DND-41 (cell line): Measurements from ENCODE around the gene RELT.

ENCODE experiments used
- ATAC-seq: fragments of 200-7000 bp; cut with Tn5 transposase; 3 replicates; pipeline ENCODE4 v1.9.1; 2021; ENCODE audit warnings: low read depth; ENCODE audit not compliant: insufficient read depth
- DNase-seq: peaks from one replicate; pipeline ENCODE4 v3.0.0-alpha.2; 2020
- H2AFZ ChIP-seq: 2 replicates; pipeline ENCODE4 v1.6.0; 2012; ENCODE audit warnings: low read depth, low read length
- H3K27ac ChIP-seq: 2 replicates; pipeline ENCODE4 v1.5.1; 2012; ENCODE audit warnings: low read length, inconsistent platforms
- H3K27me3 ChIP-seq: fragments of 200-600 bp; sonication (generic); 2 replicates; pipeline ENCODE4 v1.6.0; 2012; ENCODE audit warnings: low read length, mild to moderate bottlenecking, inconsistent platforms; ENCODE audit not compliant: insufficient read depth, poor library complexity
- H3K36me3 ChIP-seq: 2 replicates; pipeline ENCODE4 v1.5.1; 2012; ENCODE audit warnings: low read length, inconsistent platforms; ENCODE audit not compliant: insufficient read depth
- H3K4me1 ChIP-seq: 2 replicates; pipeline ENCODE4 v1.5.1; 2012; ENCODE audit warnings: mild to moderate bottlenecking, low read length; ENCODE audit not compliant: insufficient read depth
- H3K4me2 ChIP-seq: 2 replicates; pipeline ENCODE4 v1.6.0; 2012; ENCODE audit warnings: mild to moderate bottlenecking, moderate library complexity, low read length, inconsistent platforms; ENCODE audit not compliant: insufficient read depth
- H3K4me3 ChIP-seq, 2 experiments: fragments of 200-600 bp in 1 of 2; shearing (Covaris generic) in 1 of 2; 2 replicates each; pipeline ENCODE4 v1.5.1; 2012 to 2016; ENCODE audit warnings: inconsistent platforms in 2 of 2, low read length in 2 of 2, mild to moderate bottlenecking in 2 of 2, low read depth in 1 of 2, moderate library complexity in 1 of 2
- H3K79me2 ChIP-seq: 2 replicates; pipeline ENCODE4 v1.6.0; 2012; ENCODE audit warnings: low read length, inconsistent platforms; ENCODE audit not compliant: insufficient read depth
- H3K9ac ChIP-seq: 2 replicates; pipeline ENCODE4 v1.6.0; 2012; ENCODE audit warnings: low read depth, mild to moderate bottlenecking, inconsistent platforms, low read length, moderate library complexity
- H3K9me3 ChIP-seq: 2 replicates; pipeline ENCODE4 v1.5.1; 2012; ENCODE audit warnings: low read length, moderate library complexity, mild to moderate bottlenecking, inconsistent platforms; ENCODE audit not compliant: insufficient read depth, severe bottlenecking
- H4K20me1 ChIP-seq: 2 replicates; pipeline ENCODE4 v1.6.0; 2012; ENCODE audit warnings: low read length; ENCODE audit not compliant: insufficient read depth
- CTCF ChIP-seq: IDR thresholded peaks from 2 replicates; pipeline ENCODE4 v1.5.1; 2012; ENCODE audit warnings: borderline replicate concordance, low read length, moderate library complexity, mild to moderate bottlenecking; ENCODE audit not compliant: poor library complexity, severe bottlenecking; ENCODE audit errors: extremely low read depth
- EZH2 ChIP-seq: IDR thresholded peaks from 3 replicates; pipeline ENCODE4 v1.6.1; 2012; ENCODE audit warnings: borderline replicate concordance, low read depth, mild to moderate bottlenecking, moderate library complexity, low read length, inconsistent platforms; ENCODE audit not compliant: severe bottlenecking

RELT gene

GRCh38 chr11:73337846-73338245, 38.4 kb upstream of the RELT start:
- Histone ChIP-seq H3K79me2 (no peaks in the 10 kb centered on the region), H3K27me3 (no peaks in the 10 kb centered on the region)
- no peak for ATAC-seq

GRCh38 chr11:73338279-73338678, 37.9 kb upstream of the RELT start:
- Histone ChIP-seq H4K20me1 (peaks cover 8% of the 10 kb centered on the region), H3K36me3 (no peaks in the 10 kb centered on the region), H2AFZ (no peak overlapping the region), H3K9me3 (no peaks in the 10 kb centered on the region), H3K4me2 (no peak overlapping the region), H3K9ac (no peak overlapping the region), H3K4me1 (peaks cover 6% of the 10 kb centered on the region), H3K27me3 (no peaks in the 10 kb centered on the region), H3K27ac (no peak overlapping the region), H3K4me3 (no peak overlapping the region), H3K79me2 (no peaks in the 10 kb centered on the region)
- TF ChIP-seq EZH2 (no peak), CTCF (no peak)
- ATAC-seq (no peak), DNase-seq (no peak)

More at GRCh38 chr11:73337846-73338245, 38.4 kb upstream of the RELT start:
- TF ChIP-seq CTCF (no peak), EZH2 (no peak)
- Histone ChIP-seq H3K36me3 (no peaks in the 10 kb centered on the region), H3K9ac (no peak overlapping the region), H3K27ac (no peak overlapping the region), H4K20me1 (peaks cover 8% of the 10 kb centered on the region), H3K4me1 (peaks cover 6% of the 10 kb centered on the region), H2AFZ (no peak overlapping the region), H3K4me2 (no peak overlapping the region), H3K9me3 (no peaks in the 10 kb centered on the region), H3K4me3 (no peak overlapping the region)
- DNase-seq = no peak

- DNase-seq (no peak), ATAC-seq (no peak)
- Histone ChIP-seq H2AFZ (no peak overlapping the region), H3K4me2 (no peak overlapping the region), H3K27ac (no peak overlapping the region), H3K36me3 (no peaks in the 10 kb centered on the region), H3K4me3 (no peak overlapping the region), H3K9ac (no peak overlapping the region), H3K4me1 (peaks cover 2% of the 10 kb centered on the region), H4K20me1 (peaks cover 8% of the 10 kb centered on the region; the same call in 1 of the 2 replicates), H3K79me2 (no peaks in the 10 kb centered on the region), H3K27me3 (no peaks in the 10 kb centered on the region), H3K9me3 (no peaks in the 10 kb centered on the region)
- TF ChIP-seq CTCF = no peak
Observed at GRCh38 chr11:73340164-73340563, 36.0 kb upstream of the RELT start.

- H3K36me3 ChIP-seq = no peaks in the 10 kb centered on the region
- H3K9ac ChIP-seq = no peak overlapping the region
- H3K27me3 ChIP-seq = no peaks in the 10 kb centered on the region
- TF ChIP-seq CTCF (no peak), EZH2 (no peak)
- H3K4me3 ChIP-seq = no peak overlapping the region
- 0 out of 2 replicates have a peak, but pooled peaks cover 5% of the 10 kb centered on the region for H4K20me1 ChIP-seq
- no peak for ATAC-seq
- no peak overlapping the region for H2AFZ ChIP-seq
- no peak overlapping the region for H3K27ac ChIP-seq
- H3K4me1 ChIP-seq = no peaks in the 10 kb centered on the region
- H3K9me3 ChIP-seq = no peaks in the 10 kb centered on the region
- H3K79me2 ChIP-seq = no peaks in the 10 kb centered on the region
- no peak for DNase-seq
- H3K4me2 ChIP-seq = no peak overlapping the region
Observed at GRCh38 chr11:73342633-73343032, 33.6 kb upstream of the RELT start.
